Ascending aorta (tissue), 2 donors: ENCODE results near the gene ZC3H10. TPM values are rescaled to one million over a fixed set of nuclear protein-coding genes. Genes with fewer than 3 reads are reported as not detected.

ENCODE experiments used
- DNase-seq, 2 donors: peaks; one replicate each; pipeline ENCODE4 v3.0.0-alpha.2; 2019; ENCODE audit warnings: low spot score in 2 of 2
- H3K27ac ChIP-seq, 2 donors: fragments of 200-600 bp; sonication (generic); one replicate each; pipeline ENCODE4 v1.5.1; 2016 to 2017; ENCODE audit warnings: mild to moderate bottlenecking in 1 of 2
- H3K27me3 ChIP-seq: fragments of 200-600 bp; sonication (generic); one replicate; pipeline ENCODE4 v1.5.1; 2017
- H3K36me3 ChIP-seq, 2 donors: fragments of 200-600 bp; sonication (generic); one replicate each; pipeline ENCODE4 v1.5.1; 2016
- H3K4me1 ChIP-seq, 2 donors: fragments of 200-600 bp; sonication (generic); one replicate each; pipeline ENCODE4 v1.5.1; 2016 to 2017; ENCODE audit warnings: mild to moderate bottlenecking in 1 of 2
- H3K4me3 ChIP-seq, 2 donors: fragments of 200-600 bp; sonication (generic); one replicate each; pipeline ENCODE4 v1.5.1; 2016 to 2017; ENCODE audit warnings: mild to moderate bottlenecking in 1 of 2
- H3K9me3 ChIP-seq, 2 donors: fragments of 200-600 bp; sonication (generic); one replicate each; pipeline ENCODE4 v1.5.1; 2016
- CTCF ChIP-seq, 3 experiments: fragments of 200-600 bp in 2 of 3; fragments of 450-650 bp in 1 of 3; sonication (generic) in 2 of 3; IDR thresholded peaks; one replicate each; pipeline ENCODE4 v1.5.1; 2016 to 2019; ENCODE audit warnings: antibody characterized with exemption in 3 of 3, mild to moderate bottlenecking in 1 of 3, moderate library complexity in 1 of 3
- intact Hi-C: fragments of 100-400 bp; cut with DNase I; formaldehyde crosslinking; loops from one replicate; pipeline ENCODE4 v1.15.1; 2023
- total RNA-seq: library from RNA; depleted of rRNA; stranded (reverse); fragments of >200 nt; gene quantifications from one replicate; pipeline ENCODE4 v1.1.0, GENCODE V29; 2016

Gene ZC3H10
- total RNA-seq, 1 donor from 2014 or later, result 11.1 TPM

- DNase-seq, result peak; percentile 95 to 99
- TF ChIP-seq CTCF (IDR thresholded peaks at IDR 0.05), result no peak
- Histone ChIP-seq H3K4me1 (peaks cover 10 to 42% of the 10 kb centered on the region in 2 donors), H3K27me3 (no peaks in the 10 kb centered on the region), H3K4me3 (peak within 1 kb of the TSS; percentile 83 to 96), H3K36me3 (peaks cover 39% of the 10 kb centered on the region in 2 donors), H3K27ac (peak within 1 kb of the TSS; percentile 91 to 94), H3K9me3 (no peaks in the 10 kb centered on the region)
- intact Hi-C loops, result loop anchor here (1.0 to 2.0 kb wide), 3 partner anchors 30 to 39 kb away; partner anchors contain the start of genes ESYT1, SMARCC2 and ZC3H10
Measured at GRCh38 chr12:56158029-56158925, 40.2 kb downstream of the ZC3H10 start, which contains the start of gene MYL6. Gene MYL6 (plus strand): TSS chr12:56158359. CDS start chr12:56158402, 43 bp downstream.

- Histone ChIP-seq H3K4me1 (peaks cover 10 to 40% of the 10 kb centered on the region in 2 donors), H3K27me3 (no peaks in the 10 kb centered on the region), H3K27ac (peak overlapping the region; percentile 91 to 94), H3K9me3 (no peaks in the 10 kb centered on the region), H3K36me3 (peaks cover 46% of the 10 kb centered on the region in 2 donors), H3K4me3 (peak overlapping the region; percentile 83 to 96)
- intact Hi-C loops, result loop anchor here (1.0 to 2.0 kb wide), 3 partner anchors 30 to 40 kb away; partner anchors contain the start of genes ESYT1, SMARCC2 and ZC3H10
- no peak for TF ChIP-seq CTCF (IDR thresholded peaks at IDR 0.05)
- peak; percentile 63 to 94 for DNase-seq
Measured at GRCh38 chr12:56158926-56159461, 40.9 kb downstream of the ZC3H10 start.

GRCh38 chr12:56159482-56160192 lies 41.6 kb downstream of the ZC3H10 start:
- Histone ChIP-seq H3K4me3 (peak overlapping the region; percentile 83 to 96), H3K36me3 (peaks cover 52 to 53% of the 10 kb centered on the region in 2 donors), H3K9me3 (no peaks in the 10 kb centered on the region), H3K27ac (peak overlapping the region; percentile 91 to 94), H3K4me1 (peaks cover 10 to 40% of the 10 kb centered on the region in 2 donors), H3K27me3 (no peaks in the 10 kb centered on the region)
- TF ChIP-seq CTCF (IDR thresholded peaks at IDR 0.05), result no peak
- intact Hi-C loops, result loop anchor here (2.0 kb wide), 2 partner anchors 29 to 41 kb away; partner anchors contain the start of genes SMARCC2 and ZC3H10
- DNase-seq, result no peak

DNA sequence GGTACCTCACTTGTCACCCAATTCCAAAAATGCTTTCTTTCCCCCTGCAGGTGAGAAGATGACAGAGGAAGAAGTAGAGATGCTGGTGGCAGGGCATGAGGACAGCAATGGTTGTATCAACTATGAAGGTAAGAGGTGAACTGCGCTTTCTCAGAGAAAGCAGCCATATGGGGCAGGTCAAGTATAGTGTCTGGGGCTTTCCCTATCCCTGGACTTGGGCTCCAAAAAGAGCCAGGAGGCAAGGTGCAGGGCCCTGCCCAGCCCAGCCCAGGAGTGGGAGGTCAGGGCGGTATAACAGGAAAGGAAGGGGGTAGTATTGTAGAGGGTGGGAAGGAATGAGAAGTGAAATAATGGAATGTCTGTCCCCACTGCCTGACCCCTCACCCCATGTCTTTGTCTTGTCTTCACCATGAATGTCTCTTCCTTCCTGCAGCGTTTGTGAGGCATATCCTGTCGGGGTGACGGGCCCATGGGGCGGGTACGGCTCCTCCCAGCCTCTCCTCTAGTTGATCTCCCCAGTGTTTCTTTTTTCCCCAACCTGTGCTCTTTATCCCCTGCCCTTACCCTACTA lies 42.2 kb downstream of the ZC3H10 start:
- H3K36me3 ChIP-seq, result peaks cover 57 to 59% of the 10 kb centered on the region in 2 donors
- H3K27me3 ChIP-seq, result no peaks in the 10 kb centered on the region
- DNase-seq, result no peak
- intact Hi-C loops, result no loop called here
- no peaks in the 10 kb centered on the region for H3K9me3 ChIP-seq
- H3K4me1 ChIP-seq, result peaks cover 10 to 40% of the 10 kb centered on the region in 2 donors
- no peak for TF ChIP-seq CTCF (IDR thresholded peaks at IDR 0.05)
- peak overlapping the region; percentile 91 to 94 for H3K27ac ChIP-seq
- peak overlapping the region; percentile 83 to 96 for H3K4me3 ChIP-seq
